Retinal pigment epithelial cell (primary cell): ENCODE results near the gene VRK2.

ENCODE experiments used
- DNase-seq: peaks from one replicate; pipeline ENCODE4 v3.0.0-alpha.2; 2010; ENCODE audit warnings: low read depth
- H3K4me3 ChIP-seq: 2 replicates; pipeline ENCODE4 v1.5.1; 2011; ENCODE audit warnings: mild to moderate bottlenecking, low read length, control low read depth, moderate library complexity
- CTCF ChIP-seq: conservative IDR thresholded peaks from 2 replicates; pipeline ENCODE4 v1.5.1; 2011; ENCODE audit warnings: low read depth, low read length, control low read depth, inconsistent platforms

Gene VRK2

GRCh38 chr2:58052978-58053377 lies 6.4 kb downstream of the VRK2 start:
- no peak for DNase-seq
- H3K4me3 ChIP-seq: no peak overlapping the region
- no peak for TF ChIP-seq CTCF

- no peak for TF ChIP-seq CTCF
- H3K4me3 ChIP-seq: no peak overlapping the region
- DNase-seq: no peak
Measured at GRCh38 chr2:58054264-58054663, 7.7 kb downstream of the VRK2 start.

GRCh38 chr2:58055033-58055786 lies 8.6 kb downstream of the VRK2 start:
- no peak for TF ChIP-seq CTCF

GRCh38 chr2:58056192-58056916 lies 9.7 kb downstream of the VRK2 start:
- no peak for DNase-seq
- no peak overlapping the region for H3K4me3 ChIP-seq
- no peak for TF ChIP-seq CTCF

More at GRCh38 chr2:58055033-58055786, 8.6 kb downstream of the VRK2 start:
- DNase-seq: no peak
- H3K4me3 ChIP-seq: no peak overlapping the region

GRCh38 chr2:58057707-58058530 lies 11.3 kb downstream of the VRK2 start:
- no peak for TF ChIP-seq CTCF
- no peak overlapping the region for H3K4me3 ChIP-seq
- DNase-seq: no peak

- DNase-seq: no peak
- TF ChIP-seq CTCF: no peak
- no peak overlapping the region for H3K4me3 ChIP-seq
Measured at GRCh38 chr2:58063641-58064040, 17.0 kb downstream of the VRK2 start.
